HG02870 (cell line): ENCODE measurements around the gene ELP5.

Source experiments
- ATAC-seq: cut with Tn5 transposase; IDR thresholded peaks from one replicate; pipeline ENCODE4 v1.9.1; 2021; ENCODE audit warnings: mild to moderate bottlenecking, moderate library complexity; ENCODE audit not compliant: unreplicated experiment

Gene ELP5

DNA sequence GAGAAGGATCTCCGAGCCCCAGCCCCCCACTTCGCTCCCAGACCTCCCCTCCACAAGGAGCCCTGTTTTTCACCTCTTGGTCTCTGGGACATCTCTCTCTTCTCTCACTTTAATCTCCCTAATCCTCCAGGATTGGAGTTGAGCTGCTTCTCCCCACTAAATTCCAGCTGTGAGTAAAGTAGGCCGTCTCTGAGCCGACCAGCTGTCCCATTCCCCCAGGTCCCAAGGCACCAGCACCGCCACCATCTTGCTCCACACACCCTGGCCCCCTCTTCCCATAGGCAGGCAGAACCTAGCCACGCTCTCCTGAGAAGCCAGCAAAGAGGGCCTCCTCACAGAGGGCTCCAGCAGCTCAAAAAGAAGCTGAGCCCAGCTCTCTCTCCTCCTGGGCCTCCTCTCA is 33.3 kb upstream of the ELP5 start:
- no peak for ATAC-seq

DNA sequence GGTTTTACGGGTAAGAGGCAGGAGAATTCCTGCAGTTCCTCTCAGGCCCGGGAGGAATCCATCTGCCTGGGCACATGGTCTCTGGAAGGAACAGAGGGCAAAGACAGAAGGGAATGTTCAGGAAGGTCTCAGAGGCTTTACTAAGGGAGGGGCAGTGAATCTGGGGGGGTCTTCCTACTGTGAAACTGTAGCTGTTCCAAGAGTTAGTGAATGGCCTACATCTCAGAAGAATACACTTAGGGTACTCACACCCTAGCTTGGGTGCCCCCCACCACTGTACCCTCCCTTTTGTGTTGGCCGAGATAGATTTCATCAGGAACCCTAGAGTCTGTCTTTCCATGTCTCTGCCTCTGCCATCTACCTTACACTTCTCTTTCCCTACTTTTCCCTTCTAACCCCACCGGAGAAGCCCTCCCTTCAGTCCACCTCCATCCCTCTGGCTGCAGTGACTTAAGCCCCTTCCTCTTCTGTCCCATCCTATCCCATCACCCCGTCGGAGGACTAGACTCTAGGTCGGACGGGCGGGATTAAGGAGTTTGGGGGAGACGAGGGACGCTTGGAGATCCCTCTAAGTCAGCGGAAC is 32.7 kb upstream of the ELP5 start:
- no peak for ATAC-seq

DNA sequence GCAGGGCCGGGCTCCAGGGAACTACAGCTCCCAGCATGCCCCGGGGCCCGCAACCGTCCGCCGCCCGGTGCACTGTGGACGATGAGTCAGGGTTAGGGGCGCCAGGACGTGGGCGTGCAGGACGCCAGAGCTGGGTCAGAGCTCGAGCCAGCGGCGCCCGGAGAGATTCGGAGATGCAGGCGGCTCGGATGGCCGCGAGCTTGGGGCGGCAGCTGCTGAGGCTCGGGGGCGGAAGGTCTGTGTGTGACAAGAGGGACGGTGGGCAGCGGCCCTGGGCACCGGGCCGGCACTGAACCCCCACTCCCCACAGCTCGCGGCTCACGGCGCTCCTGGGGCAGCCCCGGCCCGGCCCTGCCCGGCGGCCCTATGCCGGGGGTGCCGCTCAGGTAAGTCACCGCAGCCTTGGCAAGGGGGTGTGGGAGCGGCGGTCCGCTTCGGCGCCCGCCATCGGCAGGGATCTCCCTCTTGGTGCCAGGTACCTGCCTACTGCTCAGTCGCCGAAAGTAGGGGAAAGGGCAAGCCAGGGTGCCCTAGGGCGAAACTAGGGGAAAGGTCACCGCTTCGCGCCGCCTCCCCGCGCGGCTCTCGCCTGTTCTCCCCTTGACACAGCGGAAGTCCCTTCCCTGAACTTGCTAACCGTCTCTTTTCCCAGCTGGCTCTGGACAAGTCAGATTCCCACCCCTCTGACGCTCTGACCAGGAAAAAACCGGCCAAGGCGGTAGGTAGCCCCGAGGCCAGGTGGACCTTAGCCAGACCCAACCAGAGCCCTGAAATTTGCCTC is 32.0 kb upstream of the ELP5 start, which contains the start of the genes ACADVL and DLG4:
ACADVL (plus strand) TSS at position 127 of the 781 bp plus-strand sequence; CDS start at position 174, 47 bp downstream.
DLG4 (minus strand) TSS at position 25 of the 781 bp plus-strand sequence.
- ATAC-seq = peak; percentile 66

DNA sequence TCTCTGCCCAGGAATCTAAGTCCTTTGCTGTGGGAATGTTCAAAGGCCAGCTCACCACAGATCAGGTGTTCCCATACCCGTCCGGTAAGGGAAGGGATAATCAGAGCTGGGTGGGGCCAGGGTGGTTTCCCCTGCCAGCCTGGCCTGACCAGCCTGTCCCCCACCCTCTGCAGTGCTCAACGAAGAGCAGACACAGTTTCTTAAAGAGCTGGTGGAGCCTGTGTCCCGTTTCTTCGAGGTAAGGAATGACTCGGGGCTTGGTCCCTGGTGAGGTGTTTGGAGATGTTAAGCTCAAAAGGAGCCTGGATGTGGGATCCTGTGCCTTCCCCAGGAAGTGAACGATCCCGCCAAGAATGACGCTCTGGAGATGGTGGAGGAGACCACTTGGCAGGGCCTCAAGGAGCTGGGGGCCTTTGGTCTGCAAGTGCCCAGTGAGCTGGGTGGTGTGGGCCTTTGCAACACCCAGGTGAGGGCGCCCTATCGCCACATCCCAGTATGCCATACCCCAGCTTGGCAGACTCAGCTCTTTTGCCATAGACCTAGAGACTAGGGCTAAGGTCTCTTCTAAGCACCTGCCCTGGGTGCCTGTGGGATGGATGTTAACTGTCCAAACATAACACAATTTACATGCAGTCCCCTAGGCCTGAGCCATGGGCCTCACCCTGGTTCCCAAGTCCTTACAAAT is 31.3 kb upstream of the ELP5 start:
- no peak for ATAC-seq

DNA sequence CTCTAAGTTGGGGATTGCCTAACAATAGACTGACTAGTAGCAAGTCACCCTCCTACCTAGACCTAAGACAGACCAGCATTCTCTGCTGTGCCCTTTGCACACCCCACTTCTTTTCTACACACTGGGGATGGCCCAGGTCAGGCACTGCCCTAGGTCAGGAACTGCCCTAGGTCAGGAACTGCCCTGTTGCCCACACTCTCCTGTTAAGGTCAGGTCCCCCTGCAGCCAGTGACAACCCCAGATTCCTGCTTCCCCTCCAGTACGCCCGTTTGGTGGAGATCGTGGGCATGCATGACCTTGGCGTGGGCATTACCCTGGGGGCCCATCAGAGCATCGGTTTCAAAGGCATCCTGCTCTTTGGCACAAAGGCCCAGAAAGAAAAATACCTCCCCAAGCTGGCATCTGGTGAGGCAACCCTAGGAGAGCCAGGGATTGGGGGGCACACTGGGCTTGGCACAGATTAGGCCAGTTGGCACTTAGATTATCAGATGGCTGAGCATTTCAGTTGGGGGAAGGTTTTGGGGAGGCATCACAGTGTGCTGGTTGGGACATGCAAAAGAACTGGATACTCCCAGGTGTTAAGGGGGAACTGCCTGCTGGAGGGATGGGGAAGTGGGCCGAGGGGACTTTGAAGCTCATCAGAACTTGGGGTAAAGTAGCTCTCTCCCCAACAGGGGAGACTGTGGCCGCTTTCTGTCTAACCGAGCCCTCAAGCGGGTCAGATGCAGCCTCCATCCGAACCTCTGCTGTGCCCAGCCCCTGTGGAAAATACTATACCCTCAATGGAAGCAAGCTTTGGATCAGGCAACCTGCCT is 30.5 kb upstream of the ELP5 start:
- ATAC-seq = no peak

DNA sequence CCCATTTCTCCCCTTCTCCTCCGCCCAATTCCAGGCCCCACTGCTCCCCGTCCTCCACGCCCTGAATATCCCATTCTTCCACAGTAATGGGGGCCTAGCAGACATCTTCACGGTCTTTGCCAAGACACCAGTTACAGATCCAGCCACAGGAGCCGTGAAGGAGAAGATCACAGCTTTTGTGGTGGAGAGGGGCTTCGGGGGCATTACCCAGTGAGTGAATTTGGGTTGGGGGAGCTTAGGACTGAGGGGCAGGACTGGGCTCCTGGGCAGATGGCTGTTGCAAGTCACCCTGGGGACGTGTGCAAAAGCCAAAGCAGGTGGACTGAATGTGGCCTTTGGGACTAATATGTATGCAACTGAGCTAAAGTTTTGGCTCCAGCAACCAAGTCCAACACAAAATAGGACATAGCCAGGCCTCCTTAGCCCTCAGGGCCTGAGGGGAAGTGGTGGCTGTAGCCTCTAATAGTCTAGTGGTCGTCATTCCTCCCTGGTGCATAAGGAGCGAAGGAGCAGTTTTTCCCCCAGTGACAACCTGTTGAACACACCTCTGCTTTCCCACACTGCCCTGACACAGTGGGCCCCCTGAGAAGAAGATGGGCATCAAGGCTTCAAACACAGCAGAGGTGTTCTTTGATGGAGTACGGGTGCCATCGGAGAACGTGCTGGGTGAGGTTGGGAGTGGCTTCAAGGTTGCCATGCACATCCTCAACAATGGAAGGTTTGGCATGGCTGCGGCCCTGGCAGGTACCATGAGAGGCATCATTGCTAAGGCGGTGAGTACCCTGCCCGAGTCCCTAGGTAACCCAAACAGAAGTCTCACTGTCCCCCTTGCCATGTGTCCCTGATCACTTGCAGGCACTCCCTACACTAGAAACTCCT is 29.7 kb upstream of the ELP5 start:
- no peak for ATAC-seq

DNA sequence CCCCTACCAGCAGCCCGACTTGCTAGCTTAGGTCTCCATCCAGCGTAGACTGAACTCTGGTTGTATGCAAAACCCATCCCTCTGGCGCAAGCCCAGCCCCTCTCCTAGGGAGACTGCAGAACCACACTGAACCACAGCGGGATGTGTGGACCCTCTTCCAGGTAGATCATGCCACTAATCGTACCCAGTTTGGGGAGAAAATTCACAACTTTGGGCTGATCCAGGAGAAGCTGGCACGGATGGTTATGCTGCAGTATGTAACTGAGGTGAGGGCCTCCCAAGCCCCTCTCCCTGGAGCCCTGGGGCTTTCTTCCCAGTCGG is 29.1 kb upstream of the ELP5 start:
- ATAC-seq = no peak

DNA sequence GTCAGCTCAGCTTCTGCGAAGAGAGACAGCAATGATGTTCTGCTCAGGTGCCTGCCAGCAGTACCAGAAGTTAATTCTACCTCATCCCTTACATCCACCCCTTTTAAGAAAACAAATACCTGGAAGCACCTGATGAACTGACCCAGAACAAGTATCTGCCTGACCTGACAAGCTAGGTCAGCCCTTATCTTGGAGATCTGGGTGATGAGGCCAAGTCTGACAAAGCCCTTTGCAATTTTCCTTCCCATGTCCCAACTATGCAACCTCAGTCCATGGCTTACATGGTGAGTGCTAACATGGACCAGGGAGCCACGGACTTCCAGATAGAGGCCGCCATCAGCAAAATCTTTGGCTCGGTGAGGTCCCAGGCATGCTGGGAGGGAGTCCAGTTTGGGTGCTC is 28.6 kb upstream of the ELP5 start:
- ATAC-seq = no peak

DNA sequence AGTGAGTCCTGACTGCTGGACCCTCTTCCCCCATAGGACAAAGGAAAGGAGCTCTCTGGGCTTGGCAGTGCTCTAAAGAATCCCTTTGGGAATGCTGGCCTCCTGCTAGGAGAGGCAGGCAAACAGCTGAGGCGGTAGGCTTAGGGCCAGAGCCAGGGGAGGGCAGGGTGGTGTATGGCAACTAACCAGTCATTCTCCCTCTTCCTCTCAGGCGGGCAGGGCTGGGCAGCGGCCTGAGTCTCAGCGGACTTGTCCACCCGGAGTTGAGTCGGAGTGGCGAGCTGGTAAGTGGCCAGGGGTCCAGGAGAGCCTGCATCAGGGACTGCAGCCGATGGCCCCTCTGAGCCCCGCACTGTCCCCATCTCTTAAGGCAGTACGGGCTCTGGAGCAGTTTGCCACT is 27.9 kb upstream of the ELP5 start:
- no peak for ATAC-seq

DNA sequence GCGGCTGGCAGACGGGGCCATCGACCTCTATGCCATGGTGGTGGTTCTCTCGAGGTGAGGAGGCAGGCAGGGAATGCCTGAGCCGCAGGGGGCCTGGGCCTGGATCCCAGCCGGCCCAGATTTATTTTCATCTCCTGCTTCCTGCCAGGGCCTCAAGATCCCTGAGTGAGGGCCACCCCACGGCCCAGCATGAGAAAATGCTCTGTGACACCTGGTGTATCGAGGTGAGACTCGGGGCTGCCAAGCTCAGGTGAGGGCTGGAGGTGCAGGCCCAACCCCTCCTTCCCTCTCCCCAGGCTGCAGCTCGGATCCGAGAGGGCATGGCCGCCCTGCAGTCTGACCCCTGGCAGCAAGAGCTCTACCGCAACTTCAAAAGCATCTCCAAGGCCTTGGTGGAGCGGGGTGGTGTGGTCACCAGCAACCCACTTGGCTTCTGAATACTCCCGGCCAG is 27.3 kb upstream of the ELP5 start:
- no peak for ATAC-seq

DNA sequence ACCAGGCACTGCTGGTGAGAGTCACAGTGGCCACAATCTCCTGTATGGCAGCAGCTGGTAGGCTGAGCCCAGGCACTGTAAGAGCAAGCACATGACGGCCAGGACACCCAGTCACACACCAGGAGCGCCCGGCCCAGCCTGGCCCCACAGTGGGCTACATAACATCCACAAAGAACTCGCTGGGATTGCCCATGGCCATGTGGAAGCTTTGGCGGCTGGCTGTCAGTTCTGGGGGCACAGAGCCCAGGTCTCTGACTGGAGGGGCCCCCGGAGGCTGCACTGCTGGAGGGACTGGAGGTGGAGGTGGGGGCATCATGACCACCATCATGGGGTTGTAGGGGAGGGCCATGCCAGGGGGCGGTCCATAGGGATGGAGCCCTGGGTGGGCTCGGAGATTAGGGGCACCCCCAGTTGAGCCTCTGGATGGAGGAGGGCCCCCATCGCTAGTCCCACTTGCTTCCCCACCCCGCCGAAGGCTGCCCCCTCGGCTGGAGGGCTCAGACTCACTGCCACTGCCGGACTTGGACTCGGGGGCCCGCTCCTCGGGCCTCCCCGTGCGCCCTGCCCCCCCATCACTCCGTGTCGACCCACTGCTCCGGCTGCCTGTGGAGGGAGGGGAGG is 26.2 kb upstream of the ELP5 start:
- no peak for ATAC-seq

DNA sequence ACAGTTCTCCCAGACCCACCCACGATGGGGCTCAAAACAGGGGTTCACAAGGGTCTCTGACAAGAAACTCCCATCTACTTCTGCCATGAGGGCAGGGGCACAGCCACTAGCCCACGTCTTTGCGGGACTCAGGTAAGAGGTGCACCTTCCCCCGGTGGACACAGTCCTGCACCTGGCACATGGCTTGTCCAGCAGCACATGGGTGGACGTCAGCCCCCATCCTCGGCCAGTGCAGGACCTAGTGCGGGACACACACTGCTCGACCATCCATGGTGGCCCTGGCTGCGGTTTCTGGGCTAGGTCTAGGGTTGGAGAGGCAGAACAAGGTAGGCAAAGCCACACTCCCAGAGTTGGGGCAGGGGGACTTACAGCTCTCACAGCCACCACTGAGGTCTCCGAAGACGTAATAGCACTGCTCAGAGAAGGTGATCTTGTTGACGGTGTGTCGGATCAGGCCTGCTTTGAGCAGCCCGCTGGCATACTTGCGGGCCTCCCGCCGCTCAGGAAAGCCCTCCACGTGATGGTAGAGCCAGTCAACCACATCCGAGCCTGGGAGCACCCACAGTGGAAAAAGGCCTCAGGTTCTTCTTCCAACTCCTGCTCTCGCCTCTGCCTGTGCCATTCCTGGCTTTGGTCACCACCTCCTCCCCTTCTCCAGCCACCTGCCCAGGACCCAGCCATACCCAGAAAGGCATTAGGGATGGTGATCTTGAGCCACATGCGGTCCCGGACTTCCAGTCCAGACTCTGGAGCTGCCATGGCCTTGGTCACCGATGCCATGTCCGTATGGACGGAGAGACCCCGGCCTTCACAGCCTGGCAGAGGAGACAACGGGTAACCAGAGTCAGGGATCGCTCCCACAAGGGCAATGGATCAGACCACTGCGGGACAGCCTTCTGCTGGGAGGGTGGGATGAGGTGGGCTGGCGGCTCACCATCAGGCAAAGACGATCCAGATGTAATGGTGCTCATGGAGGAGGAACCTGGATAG is 25.0 kb upstream of the ELP5 start:
- ATAC-seq = no peak

DNA sequence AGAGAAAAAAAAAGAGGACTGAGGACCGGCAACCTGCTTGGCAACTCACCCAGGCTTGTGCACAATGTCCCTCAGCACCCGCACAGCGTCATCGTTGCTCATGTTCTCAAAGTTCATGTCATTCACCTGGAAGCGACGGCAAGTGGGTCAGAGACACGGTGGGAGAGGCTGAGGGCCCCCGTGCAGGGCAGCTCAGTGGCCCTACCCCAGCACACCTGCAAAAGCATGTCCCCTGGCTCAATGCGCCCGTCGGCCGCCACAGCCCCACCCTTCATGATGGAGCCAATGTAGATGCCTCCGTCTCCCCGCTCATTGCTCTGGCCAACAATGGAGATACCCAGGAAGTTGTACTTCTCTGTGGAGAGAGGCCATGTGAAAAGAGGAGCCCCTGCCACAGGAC is 23.1 kb upstream of the ELP5 start:
- no peak for ATAC-seq

DNA sequence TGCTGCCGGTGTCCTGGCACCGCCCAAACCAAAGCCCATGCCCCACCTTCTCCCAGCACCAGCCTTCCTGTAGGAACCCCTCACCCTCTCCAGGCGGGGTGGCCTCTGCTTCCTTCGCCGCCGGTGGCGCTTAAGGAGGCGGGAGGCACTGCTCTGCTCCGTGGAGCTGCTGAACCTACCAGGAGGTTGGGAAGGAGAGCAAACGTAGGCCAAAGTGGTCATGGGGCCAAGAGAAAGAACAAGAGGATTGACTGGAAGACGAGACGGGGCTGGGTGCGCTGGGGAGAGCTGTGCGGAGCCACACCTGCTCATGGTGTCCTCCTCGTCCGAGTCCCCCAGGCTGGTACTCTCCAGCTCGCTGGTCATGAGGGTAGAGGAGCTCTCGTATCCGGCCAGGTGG is 22.5 kb upstream of the ELP5 start:
- no peak for ATAC-seq

DNA sequence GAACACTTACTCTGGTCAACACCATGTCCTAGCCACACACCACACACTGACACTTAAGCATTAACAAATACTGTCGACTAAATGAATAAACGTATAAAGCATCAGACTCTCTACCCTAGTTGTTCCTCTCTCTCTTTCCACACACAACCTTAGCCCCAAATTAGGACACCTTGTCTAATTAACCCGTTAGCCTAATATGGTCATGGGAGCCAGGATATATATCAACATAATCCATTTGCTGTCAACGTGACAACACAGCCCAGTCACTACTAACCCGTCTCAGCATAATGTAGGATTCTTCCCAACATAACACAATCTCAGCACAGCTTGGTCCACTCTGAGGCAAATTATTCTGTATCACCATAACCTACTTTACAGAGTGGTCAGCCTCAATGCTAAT is 19.9 kb upstream of the ELP5 start:
- no peak for ATAC-seq

DNA sequence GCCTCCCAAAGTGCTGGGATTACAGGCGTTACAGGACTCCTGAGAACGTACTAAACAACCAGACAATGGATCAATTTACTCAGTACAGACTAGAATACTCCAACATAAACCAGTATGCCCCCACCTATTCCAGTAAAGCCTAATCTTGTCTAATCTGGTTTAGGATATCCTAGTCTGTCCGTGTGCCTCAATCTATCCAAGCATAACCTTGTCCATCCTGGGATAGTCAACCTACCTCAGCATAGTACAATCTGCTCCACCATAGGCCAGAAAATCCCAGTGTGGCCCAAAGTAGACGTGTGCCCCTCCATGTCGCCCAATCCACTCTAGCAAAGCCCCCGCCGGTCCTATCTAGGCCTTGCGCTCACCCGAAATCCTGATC is 18.3 kb upstream of the ELP5 start:
- no peak for ATAC-seq

DNA sequence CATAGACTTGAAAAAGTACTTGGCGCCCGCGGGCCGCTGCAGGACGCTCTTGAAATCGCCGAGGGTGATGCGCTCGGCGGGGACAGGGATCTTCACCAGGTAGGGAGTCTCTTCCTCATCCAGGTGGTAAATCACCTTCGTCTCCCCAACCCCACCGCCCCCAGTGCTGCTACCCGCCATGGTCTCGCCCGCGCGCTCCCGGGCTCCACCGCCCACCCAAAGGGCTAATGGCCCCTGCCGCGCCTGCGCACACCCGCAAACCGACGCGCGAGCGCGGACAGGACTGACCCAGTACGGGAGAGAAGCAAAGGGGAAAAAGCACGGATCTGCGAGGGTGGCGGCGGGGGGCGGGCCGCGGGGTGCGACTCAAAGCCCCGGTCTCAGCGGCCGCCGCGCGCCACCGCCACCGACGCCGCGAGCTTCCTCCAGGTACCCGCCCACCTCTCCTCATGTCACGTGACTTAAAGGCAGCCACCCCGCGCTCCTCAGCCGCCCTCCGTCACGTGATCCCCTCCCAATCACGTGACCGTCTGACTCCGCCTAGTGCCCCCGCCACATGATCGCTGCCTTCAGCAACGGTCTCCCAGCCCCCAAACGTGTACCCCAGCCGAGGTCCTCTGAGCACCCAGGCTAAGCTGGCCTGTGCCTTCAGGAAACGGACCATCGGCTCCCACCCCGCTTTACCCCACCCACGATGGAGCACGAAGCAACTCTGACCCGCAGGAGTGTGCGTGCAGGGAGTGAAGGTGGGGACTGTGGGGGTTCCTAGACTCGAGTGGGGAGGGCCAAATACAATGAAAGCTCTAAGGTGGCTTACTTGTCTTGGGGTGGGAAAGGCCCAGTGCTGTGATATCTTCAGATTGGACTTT is 17.7 kb upstream of the ELP5 start, which contains the start of gene DVL2:
DVL2 (minus strand) TSS at position 435 of the 869 bp plus-strand sequence; CDS start at position 180, 255 bp downstream.
- ATAC-seq = peak; percentile 55
